SK-N-SH (cell line): ENCODE measurements around the gene RNF112. TPM values are rescaled to one million over a fixed set of nuclear protein-coding genes. Genes with fewer than 3 reads are reported as not detected.

Source experiments
- CTCF ChIA-PET: fragments of 300-600, 350-600 bp; formaldehyde crosslinking; extraction: SDS; loops from one replicate; lab custom pipeline; 2021; lab: Yijun Ruan, JAX
- POLR2A ChIA-PET: fragments of 350-600 bp; sonication (Branson Sonifier 250); formaldehyde crosslinking; extraction: SDS; loops from one replicate; lab custom pipeline; 2020; ENCODE audit warnings: antibody characterized with exemption, inconsistent platforms; lab: Yijun Ruan, JAX
- DNase-seq: peaks from one replicate; pipeline ENCODE4 v3.0.0; 2012
- H2AFZ ChIP-seq: fragments of 200-600 bp; sonication (generic); 2 replicates; pipeline ENCODE4 v1.8.1; 2016; ENCODE audit warnings: antibody characterized with exemption, mild to moderate bottlenecking, low read depth
- H3F3A ChIP-seq: fragments of 200-600 bp; sonication (generic); replicated peaks from 2 replicates; pipeline ENCODE3; 2016; ENCODE audit warnings: antibody characterized with exemption, mild to moderate bottlenecking; ENCODE audit not compliant: insufficient read depth
- H3K27ac ChIP-seq, 2 experiments: fragments of 200-500 bp in 1 of 2; fragments of 200-600 bp in 1 of 2; sonication (Bioruptor generic) in 1 of 2; sonication (generic), shearing (Covaris generic) in 1 of 2; 2 replicates each; pipeline versions ENCODE4 v1.5.1 to v1.6.1; 2014 to 2016; ENCODE audit warnings: low read depth in 2 of 2, inconsistent platforms in 1 of 2, low read length in 1 of 2, mild to moderate bottlenecking in 1 of 2, mixed read lengths in 1 of 2
- H3K27me3 ChIP-seq: fragments of 200-600 bp; sonication (generic), shearing (Covaris generic); 2 replicates; pipeline ENCODE4 v1.6.1; 2016; ENCODE audit warnings: mixed run types; ENCODE audit not compliant: insufficient read depth
- H3K36me3 ChIP-seq, 2 experiments: fragments of 200-500 bp in 1 of 2; fragments of 200-600 bp in 1 of 2; sonication (Bioruptor generic) in 1 of 2; sonication (generic) in 1 of 2; replicated peaks in 1 of 2; 2 replicates each; pipeline versions ENCODE3 to v1.5.1; 2014 to 2016; ENCODE audit warnings: low read length in 1 of 2, mild to moderate bottlenecking in 1 of 2; ENCODE audit not compliant: insufficient read depth in 2 of 2, control insufficient read depth in 1 of 2
- H3K4me1 ChIP-seq, 2 experiments: fragments of 200-500 bp in 1 of 2; fragments of 200-600 bp in 1 of 2; sonication (Bioruptor generic) in 1 of 2; sonication (generic), shearing (Covaris generic) in 1 of 2; 2 replicates each; pipeline versions ENCODE4 v1.5.1 to v1.6.1; 2014 to 2016; ENCODE audit warnings: low read depth in 1 of 2, low read length in 1 of 2, mixed run types in 1 of 2; ENCODE audit not compliant: insufficient read depth in 2 of 2, control insufficient read depth in 1 of 2
- H3K4me2 ChIP-seq: fragments of 200-600 bp; sonication (generic), shearing (Covaris generic); 2 replicates; pipeline ENCODE4 v1.6.1; 2017; ENCODE audit warnings: mixed run types
- H3K4me3 ChIP-seq, 2 experiments: fragments of 200-500 bp in 1 of 2; fragments of 200-600 bp in 1 of 2; sonication (Bioruptor generic) in 1 of 2; sonication (generic), shearing (Covaris generic) in 1 of 2; 2 replicates each; pipeline versions ENCODE4 v1.5.1 to v1.8.1; 2014 to 2016; ENCODE audit warnings: low read depth in 2 of 2, inconsistent platforms in 1 of 2, low read length in 1 of 2, mild to moderate bottlenecking in 1 of 2, mixed read lengths in 1 of 2, moderate library complexity in 1 of 2
- H3K79me2 ChIP-seq: fragments of 200-600 bp; sonication (generic); 2 replicates; pipeline ENCODE4 v1.8.1; 2017; ENCODE audit warnings: mild to moderate bottlenecking; ENCODE audit not compliant: insufficient read depth
- H3K9ac ChIP-seq: fragments of 200-600 bp; sonication (generic); 2 replicates; pipeline ENCODE4 v1.6.1; 2017; ENCODE audit warnings: mixed run types
- H3K9me2 ChIP-seq: fragments of 200-600 bp; sonication (generic); 2 replicates; pipeline ENCODE4 v1.6.1; 2017; ENCODE audit warnings: mixed run types
- H3K9me3 ChIP-seq: fragments of 200-600 bp; sonication (generic); 2 replicates; pipeline ENCODE4 v1.6.1; 2017; ENCODE audit warnings: mixed run types, mild to moderate bottlenecking, moderate library complexity
- H4K20me1 ChIP-seq: fragments of 200-600 bp; sonication (generic); 2 replicates; pipeline ENCODE4 v1.6.1; 2017; ENCODE audit warnings: mild to moderate bottlenecking, mixed run types; ENCODE audit not compliant: insufficient read depth
- CHD2 ChIP-seq: fragments of 150-350 bp; IDR thresholded peaks from 2 replicates; pipeline ENCODE4 v1.6.1; 2018; ENCODE audit warnings: low read length; ENCODE audit not compliant: partially characterized antibody
- CTCF ChIP-seq: fragments of 200-600 bp; sonication (generic); IDR thresholded peaks from 2 replicates; pipeline ENCODE4 v1.6.1; 2017; ENCODE audit warnings: antibody characterized with exemption, mild to moderate bottlenecking, moderate library complexity
- EP300 ChIP-seq, 2 experiments: IDR thresholded peaks; 2 replicates each; pipeline versions ENCODE4 v1.4.0 to v1.6.1; 2012; ENCODE audit warnings: borderline replicate concordance in 1 of 2, low read depth in 1 of 2, low read length in 1 of 2
- EZH2phosphoT487 ChIP-seq: fragments of 200-600 bp; sonication (generic); IDR thresholded peaks from 2 replicates; pipeline ENCODE4 v1.6.1; 2017; ENCODE audit warnings: low read depth, mixed run types, mild to moderate bottlenecking, antibody characterized with exemption, moderate library complexity, borderline replicate concordance
- FOXJ3 ChIP-seq: sonication (generic); formaldehyde crosslinking; IDR thresholded peaks from 2 replicates; pipeline ENCODE4 v1.5.1; 2020; ENCODE audit warnings: mild to moderate bottlenecking, missing genetic modification reagents
- FOXM1 ChIP-seq: IDR thresholded peaks from 2 replicates; pipeline ENCODE4 v1.4.0; 2012; ENCODE audit warnings: low read depth, mild to moderate bottlenecking
- GABPA ChIP-seq: IDR thresholded peaks from 2 replicates; pipeline ENCODE4 v1.4.0; 2012; ENCODE audit warnings: low read depth, mild to moderate bottlenecking
- IRF3 ChIP-seq: fragments of 150-350 bp; IDR thresholded peaks from 2 replicates; pipeline ENCODE4 v1.6.1; 2016; ENCODE audit warnings: mild to moderate bottlenecking, low read depth, low read length
- MAX ChIP-seq: IDR thresholded peaks from 2 replicates; pipeline ENCODE4 v1.4.0; 2012; ENCODE audit warnings: low read depth
- NFIC ChIP-seq: IDR thresholded peaks from 2 replicates; pipeline ENCODE4 v1.4.0; 2012; ENCODE audit warnings: borderline replicate concordance
- NRF1 ChIP-seq: IDR thresholded peaks from 2 replicates; pipeline ENCODE4 v1.6.1; 2012; ENCODE audit warnings: low read depth, mild to moderate bottlenecking, low read length
- POLR2AphosphoS5 ChIP-seq: IDR thresholded peaks from 2 replicates; pipeline ENCODE4 v1.6.1; 2012; ENCODE audit warnings: low read depth, low read length
- RAD21 ChIP-seq: IDR thresholded peaks from 2 replicates; pipeline ENCODE4 v1.6.1; 2012; ENCODE audit warnings: mild to moderate bottlenecking, low read length
- RCOR1 ChIP-seq: fragments of 150-350 bp; IDR thresholded peaks from 2 replicates; pipeline ENCODE4 v1.6.1; 2017; ENCODE audit warnings: antibody characterized with exemption, low read length
- REST ChIP-seq: IDR thresholded peaks from 2 replicates; pipeline ENCODE4 v1.6.1; 2012; ENCODE audit warnings: mild to moderate bottlenecking, low read depth, low read length, moderate library complexity
- RFX5 ChIP-seq: IDR thresholded peaks from 2 replicates; pipeline ENCODE4 v1.6.1; 2012; ENCODE audit warnings: mild to moderate bottlenecking, improper control_type of control experiment, low read length
- RXRA ChIP-seq: IDR thresholded peaks from 2 replicates; pipeline ENCODE4 v1.4.0; 2012; ENCODE audit warnings: low read depth, mild to moderate bottlenecking, borderline replicate concordance
- SIN3A ChIP-seq: IDR thresholded peaks from 2 replicates; pipeline ENCODE4 v1.6.1; 2012; ENCODE audit warnings: low read depth, mild to moderate bottlenecking, low read length, moderate library complexity, borderline replicate concordance
- SMC3 ChIP-seq: IDR thresholded peaks from 2 replicates; pipeline ENCODE4 v1.6.1; 2012; ENCODE audit warnings: low read depth, low read length, improper control_type of control experiment
- TCF12 ChIP-seq: IDR thresholded peaks from 2 replicates; pipeline ENCODE4 v1.4.0; 2012
- USF1 ChIP-seq: IDR thresholded peaks from 2 replicates; pipeline ENCODE4 v1.4.0; 2012; ENCODE audit warnings: low read depth, borderline replicate concordance
- USF2 ChIP-seq: fragments of 150-350 bp; IDR thresholded peaks from 2 replicates; pipeline ENCODE4 v1.6.1; 2017; ENCODE audit warnings: antibody characterized with exemption, low read length, low read depth, borderline replicate concordance
- WGBS: methylation state at CpG from one replicate; pipeline ENCODE4 v1.1.6; 2017; ENCODE audit warnings: low lambda C conversion rate; 5-methylcytosine and 5-hydroxymethylcytosine counted together
- polyA plus RNA-seq, 3 experiments: library from polyadenylated mRNA; depleted of rRNA; stranded (reverse); fragments of >200 nt; gene quantifications; 2 replicates each; pipeline ENCODE4 v1.2.3, GENCODE V29; 2012

Gene RNF112
- polyA plus RNA-seq, 1 of the 3 experiments (the other 2 are of a cell fraction), result 22.6 TPM

GRCh38 chr17:19386974-19387920 lies 23.8 kb upstream of the RNF112 start, which contains the start of gene MFAP4:
TSS of gene MFAP4 (minus strand) at chr17:19387190. CDS start at chr17:19387155, 35 bp downstream.
- Histone ChIP-seq H2AFZ (peak within 1 kb of the TSS; percentile 70; the same call in 1 of the 2 replicates), H3K9me2 (no peaks in the 10 kb centered on the region), H3K9me3 (no peaks in the 10 kb centered on the region), H3K4me3 (peak within 1 kb of the TSS; percentile 55 to 69), H3K27ac (peak within 1 kb of the TSS; percentile 98 to 99), H3K79me2 (peaks cover 33% of the 10 kb centered on the region), H3K4me1 (peaks cover 58 to 90% of the 10 kb centered on the region in 2 experiments), H3K9ac (peak within 1 kb of the TSS; percentile 77), H4K20me1 (0 out of 2 replicates have a peak, but pooled peaks cover 7% of the 10 kb centered on the region), H3K36me3 (peaks cover 11 to 22% of the 10 kb centered on the region in 2 experiments), H3F3A (peaks cover 55% of the 10 kb centered on the region), H3K4me2 (peak within 1 kb of the TSS; percentile 92), H3K27me3 (no peaks in the 10 kb centered on the region)
- CTCF ChIA-PET, result interaction anchor here (0.7 to 7.2 kb wide), 6 partner anchors 16 to 140 kb away, joined by 3 to 56 read pairs (median 4); partner anchors contain the start of genes B9D1 and RNF112
- POLR2A ChIA-PET, result interaction anchor here (0.6 to 2.8 kb wide), 6 partner anchors 9 to 529 kb away, joined by 3 to 29 read pairs (median 9); partner anchors contain the start of genes B9D1, MAPK7 and RNF112
- WGBS, result 14% methylated on average over 16 of the region's 22 CpGs
- DNase-seq, result peak; percentile 91
- no peak for TF ChIP-seq CTCF
- no peak for TF ChIP-seq RFX5
- peak; percentile 76 for TF ChIP-seq NFIC
- TF ChIP-seq RAD21, result 0 out of 2 replicates have a peak, but pooled peaks have one; percentile 3
- TF ChIP-seq TCF12, result peak; percentile 94
- 0 out of 2 replicates have a peak, but pooled peaks have one; percentile 34 for TF ChIP-seq RXRA
- no peak for TF ChIP-seq SIN3A
- no peak for TF ChIP-seq USF1
- TF ChIP-seq REST, result 0 out of 2 replicates have a peak, but pooled peaks have one; percentile 8
- TF ChIP-seq FOXJ3 (CRISPR knock-in tag), result peak; percentile 95
- no peak for TF ChIP-seq NRF1
- TF ChIP-seq MAX, result no peak; the same call in 1 of the 2 replicates
- TF ChIP-seq EZH2phosphoT487, result no peak
- TF ChIP-seq FOXM1, result no peak; the same call in none of the 2 replicates
- TF ChIP-seq EP300 (IDR thresholded peaks at IDR 0.05; ENCODE audit: borderline replicate concordance in 1 of 2, low read depth in 1 of 2, low read length in 1 of 2), result peak; percentile 71 to 90
- peak; percentile 81 for TF ChIP-seq POLR2AphosphoS5
- peak; percentile 79 for TF ChIP-seq CHD2
- TF ChIP-seq USF2, result no peak
- no peak for TF ChIP-seq IRF3
- TF ChIP-seq SMC3, result 0 out of 2 replicates have a peak, but pooled peaks have one; percentile 12
- no peak for TF ChIP-seq GABPA
- TF ChIP-seq RCOR1, result peak; percentile 64; the same call in 1 of the 2 replicates
